Measurements from ENCODE around the gene IKZF3. TPM values are rescaled to one million over a fixed set of nuclear protein-coding genes. Genes with fewer than 3 reads are reported as not detected.

The IKZF3 gene
- total RNA-seq, 2 donors from 2014 or later = 0.11 to 0.18 TPM

DNA sequence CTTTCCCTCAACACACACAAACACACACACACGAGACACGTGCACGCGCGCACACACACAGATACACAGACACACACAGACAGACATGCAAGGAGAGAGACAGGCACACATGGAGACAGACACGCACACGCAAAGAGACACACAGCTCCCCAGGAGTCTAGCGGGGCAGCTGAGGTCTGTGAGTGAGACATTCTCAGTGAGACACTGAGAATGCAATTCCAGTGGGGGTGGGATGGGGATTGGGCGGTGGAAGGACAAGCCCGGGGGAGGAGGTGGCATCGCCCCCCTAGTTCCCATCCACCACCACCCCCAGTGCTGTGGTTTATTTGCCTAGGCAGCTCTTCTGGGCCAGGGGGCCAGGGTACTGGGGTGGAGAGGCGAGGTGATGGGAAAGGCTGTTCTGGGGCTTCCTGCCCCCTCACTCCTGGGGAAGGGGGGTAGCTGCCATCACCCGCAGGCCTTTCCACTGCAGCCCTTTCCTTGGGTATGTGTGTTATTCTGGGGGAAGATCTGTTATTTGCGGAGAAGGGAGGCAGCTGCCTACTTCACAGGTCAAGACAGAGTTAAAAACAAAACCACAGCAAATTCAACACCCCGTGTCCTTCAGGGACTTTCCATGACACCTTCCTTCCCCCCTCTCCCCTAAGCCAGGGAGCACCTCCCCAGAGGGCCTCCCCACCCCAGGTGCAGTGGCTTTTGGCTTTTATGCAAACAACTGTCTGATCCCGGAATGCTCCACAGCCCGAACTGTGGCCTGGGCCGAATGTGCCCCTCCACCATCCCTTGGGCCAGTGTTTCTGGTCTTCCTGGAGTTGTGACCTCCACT, 108.3 kb downstream of the IKZF3 start:
- Mint-ChIP-seq H3K36me3 (ENCODE audit: low read depth) (no peaks in the 10 kb centered on the region), H3K27me3 (ENCODE audit: insufficient read depth) (no peaks in the 10 kb centered on the region), H3K27ac (no peak overlapping the region), H3K4me3 (peak overlapping the region; percentile 52), H3K9me3 (no peaks in the 10 kb centered on the region), H3K4me1 (peaks cover 26% of the 10 kb centered on the region)
- no peaks in the 10 kb centered on the region for H3K9me3 ChIP-seq (ENCODE audit: control insufficient read depth, low read length)
- no peak overlapping the region for H3K4me3 ChIP-seq (ENCODE audit: low read length)
- WGBS, 2 experiments (ENCODE audit: insufficient coverage in 1 of 2, insufficient read length in 1 of 2) = 67 to 73% methylated on average over 2 to 14 of the region's 18 CpGs
- peak; percentile 64 for DNase-seq
- TF ChIP-seq, protein P1, sequence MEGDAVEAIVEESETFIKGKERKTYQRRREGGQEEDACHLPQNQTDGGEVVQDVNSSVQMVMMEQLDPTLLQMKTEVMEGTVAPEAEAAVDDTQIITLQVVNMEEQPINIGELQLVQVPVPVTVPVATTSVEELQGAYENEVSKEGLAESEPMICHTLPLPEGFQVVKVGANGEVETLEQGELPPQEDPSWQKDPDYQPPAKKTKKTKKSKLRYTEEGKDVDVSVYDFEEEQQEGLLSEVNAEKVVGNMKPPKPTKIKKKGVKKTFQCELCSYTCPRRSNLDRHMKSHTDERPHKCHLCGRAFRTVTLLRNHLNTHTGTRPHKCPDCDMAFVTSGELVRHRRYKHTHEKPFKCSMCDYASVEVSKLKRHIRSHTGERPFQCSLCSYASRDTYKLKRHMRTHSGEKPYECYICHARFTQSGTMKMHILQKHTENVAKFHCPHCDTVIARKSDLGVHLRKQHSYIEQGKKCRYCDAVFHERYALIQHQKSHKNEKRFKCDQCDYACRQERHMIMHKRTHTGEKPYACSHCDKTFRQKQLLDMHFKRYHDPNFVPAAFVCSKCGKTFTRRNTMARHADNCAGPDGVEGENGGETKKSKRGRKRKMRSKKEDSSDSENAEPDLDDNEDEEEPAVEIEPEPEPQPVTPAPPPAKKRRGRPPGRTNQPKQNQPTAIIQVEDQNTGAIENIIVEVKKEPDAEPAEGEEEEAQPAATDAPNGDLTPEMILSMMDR (conservative IDR thresholded peaks at IDR 0.05) = no peak
- peaks cover 3% of the 10 kb centered on the region for H3K4me1 ChIP-seq (ENCODE audit: control insufficient read depth, insufficient read depth, low read length)
- peaks cover 6% of the 10 kb centered on the region for H3K27me3 ChIP-seq (ENCODE audit: control insufficient read depth, insufficient read depth, low read length, poor library complexity, severe bottlenecking)
- no peak overlapping the region for H3K9ac ChIP-seq (ENCODE audit: extremely low read depth, low read length, poor library complexity, severe bottlenecking)
- no peak overlapping the region for H3K27ac ChIP-seq (ENCODE audit: low read depth, low read length)
- no peaks in the 10 kb centered on the region for H3K36me3 ChIP-seq (ENCODE audit: control insufficient read depth, insufficient read depth, low read length)

DNA sequence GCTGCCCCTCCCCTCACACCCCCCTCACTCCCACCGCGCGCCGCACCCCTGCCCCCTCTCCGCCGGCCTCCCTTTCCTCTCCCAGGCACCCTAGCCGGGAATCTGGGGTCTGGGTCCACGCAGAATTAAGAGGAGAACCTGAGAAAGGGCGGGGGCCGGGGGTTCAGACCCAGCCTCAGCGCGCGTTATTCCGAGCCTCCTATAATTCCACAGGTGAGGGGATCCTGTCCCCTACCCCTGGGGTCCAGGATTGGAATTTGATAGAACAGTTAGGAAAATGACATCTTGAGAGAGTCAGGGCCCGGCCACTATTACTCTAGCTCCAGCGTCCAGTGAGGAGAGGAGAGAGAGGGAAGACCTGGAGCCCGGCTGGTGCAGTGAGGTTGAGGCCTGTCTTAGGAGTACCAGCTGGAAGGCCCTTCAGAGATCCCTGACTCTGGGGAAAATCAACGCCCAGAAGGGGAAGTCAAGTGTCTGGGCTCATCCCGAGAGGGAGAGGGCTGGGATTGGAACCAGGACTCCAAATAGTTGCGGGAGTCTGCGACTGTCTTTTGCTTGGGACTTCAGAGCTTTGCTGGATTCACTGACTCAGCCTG, 109.1 kb downstream of the IKZF3 start:
- TF ChIP-seq, protein P1 (conservative IDR thresholded peaks at IDR 0.05) = no peak
- H3K9ac ChIP-seq (ENCODE audit: extremely low read depth, low read length, poor library complexity, severe bottlenecking) = no peak overlapping the region
- no peaks in the 10 kb centered on the region for H3K36me3 ChIP-seq (ENCODE audit: control insufficient read depth, insufficient read depth, low read length)
- peaks cover 6% of the 10 kb centered on the region for H3K27me3 ChIP-seq (ENCODE audit: control insufficient read depth, insufficient read depth, low read length, poor library complexity, severe bottlenecking)
- H3K9me3 ChIP-seq (ENCODE audit: control insufficient read depth, low read length) = no peaks in the 10 kb centered on the region
- Mint-ChIP-seq H3K9me3 (no peaks in the 10 kb centered on the region), H3K27me3 (ENCODE audit: insufficient read depth) (no peaks in the 10 kb centered on the region), H3K4me3 (peak overlapping the region; percentile 52), H3K4me1 (peaks cover 26% of the 10 kb centered on the region), H3K27ac (no peak overlapping the region), H3K36me3 (ENCODE audit: low read depth) (no peaks in the 10 kb centered on the region)
- H3K27ac ChIP-seq (ENCODE audit: low read depth, low read length) = no peak overlapping the region
- H3K4me1 ChIP-seq (ENCODE audit: control insufficient read depth, insufficient read depth, low read length) = peaks cover 3% of the 10 kb centered on the region
- peak; percentile 85 for DNase-seq
- 40 to 50% methylated on average over 11 to 21 of the region's 21 CpGs for WGBS, 2 experiments (ENCODE audit: insufficient coverage in 1 of 2, insufficient read length in 1 of 2)
- peak overlapping the region; percentile 72 for H3K4me3 ChIP-seq (ENCODE audit: low read length)

DNA sequence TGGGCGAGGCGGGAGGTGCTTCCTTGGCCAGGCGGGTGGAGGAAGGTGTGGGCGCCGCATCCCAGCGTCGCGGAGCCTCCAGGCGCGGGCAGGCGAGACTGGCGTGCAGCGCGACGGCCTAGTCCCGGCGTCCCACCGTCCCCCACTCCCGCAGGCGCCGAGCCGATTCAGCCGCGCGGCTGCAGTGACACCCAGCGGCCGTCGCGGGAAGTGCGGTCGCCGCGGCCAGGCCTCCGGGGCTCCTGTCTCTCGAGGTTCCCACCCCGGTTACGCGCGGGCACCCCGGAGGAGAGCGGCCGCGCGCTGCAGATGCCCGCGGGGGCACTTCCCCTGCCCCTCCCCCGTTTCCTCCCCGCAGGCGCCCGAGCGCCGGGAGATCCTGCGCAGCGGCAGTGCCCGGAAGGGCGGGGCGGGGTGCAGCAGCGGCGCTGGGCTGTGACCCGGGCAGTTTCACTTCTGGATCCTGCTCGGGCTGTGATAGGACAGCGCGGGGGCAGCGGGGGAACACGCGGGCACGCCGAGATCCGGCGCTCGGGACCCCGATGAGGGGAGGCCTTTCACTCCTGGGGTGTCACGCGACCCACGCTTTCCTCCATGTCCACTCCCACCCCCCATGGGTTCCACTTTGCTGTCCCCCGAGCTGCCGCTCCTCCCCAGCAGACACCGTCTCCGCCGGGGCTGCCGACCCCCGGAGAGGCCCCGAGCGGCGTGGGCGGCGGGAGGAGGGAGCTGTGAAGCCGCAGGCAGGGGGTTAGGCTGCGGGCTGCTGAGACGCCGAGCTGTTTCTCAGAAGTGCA, 109.8 kb downstream of the IKZF3 start:
- no peaks in the 10 kb centered on the region for H3K27me3 Mint-ChIP-seq (ENCODE audit: insufficient read depth)
- Histone ChIP-seq H3K36me3 (ENCODE audit: control insufficient read depth, insufficient read depth, low read length) (no peaks in the 10 kb centered on the region), H3K4me1 (ENCODE audit: control insufficient read depth, insufficient read depth, low read length) (peaks cover 3% of the 10 kb centered on the region), H3K4me3 (ENCODE audit: low read length) (peak overlapping the region; percentile 72), H3K27me3 (ENCODE audit: control insufficient read depth, insufficient read depth, low read length, poor library complexity, severe bottlenecking) (peaks cover 6% of the 10 kb centered on the region), H3K27ac (ENCODE audit: low read depth, low read length) (no peak overlapping the region), H3K9ac (ENCODE audit: extremely low read depth, low read length, poor library complexity, severe bottlenecking) (no peak overlapping the region), H3K9me3 (ENCODE audit: control insufficient read depth, low read length) (no peaks in the 10 kb centered on the region)
- 1% methylated on average over 13 to 91 of the region's 91 CpGs for WGBS, 2 experiments (ENCODE audit: insufficient coverage in 1 of 2, insufficient read length in 1 of 2)
- peak overlapping the region; percentile 52 for H3K4me3 Mint-ChIP-seq
- no peaks in the 10 kb centered on the region for H3K9me3 Mint-ChIP-seq
- no peak overlapping the region for H3K27ac Mint-ChIP-seq
- no peaks in the 10 kb centered on the region for H3K36me3 Mint-ChIP-seq (ENCODE audit: low read depth)
- DNase-seq = peak; percentile 96
- H3K4me1 Mint-ChIP-seq = peaks cover 26% of the 10 kb centered on the region
- TF ChIP-seq, protein P1 (conservative IDR thresholded peaks at IDR 0.05) = peak; percentile 99

All from endodermal cell (in vitro differentiated cells).